ENCODE measurements around the gene ACER1.
"Not testable (repeated sequence)": the region's sequence is repeated elsewhere in the genome, so short reads cannot be mapped to it uniquely, and the experiment has no call there.

Gene ACER1, protein sequence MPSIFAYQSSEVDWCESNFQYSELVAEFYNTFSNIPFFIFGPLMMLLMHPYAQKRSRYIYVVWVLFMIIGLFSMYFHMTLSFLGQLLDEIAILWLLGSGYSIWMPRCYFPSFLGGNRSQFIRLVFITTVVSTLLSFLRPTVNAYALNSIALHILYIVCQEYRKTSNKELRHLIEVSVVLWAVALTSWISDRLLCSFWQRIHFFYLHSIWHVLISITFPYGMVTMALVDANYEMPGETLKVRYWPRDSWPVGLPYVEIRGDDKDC

DNA sequence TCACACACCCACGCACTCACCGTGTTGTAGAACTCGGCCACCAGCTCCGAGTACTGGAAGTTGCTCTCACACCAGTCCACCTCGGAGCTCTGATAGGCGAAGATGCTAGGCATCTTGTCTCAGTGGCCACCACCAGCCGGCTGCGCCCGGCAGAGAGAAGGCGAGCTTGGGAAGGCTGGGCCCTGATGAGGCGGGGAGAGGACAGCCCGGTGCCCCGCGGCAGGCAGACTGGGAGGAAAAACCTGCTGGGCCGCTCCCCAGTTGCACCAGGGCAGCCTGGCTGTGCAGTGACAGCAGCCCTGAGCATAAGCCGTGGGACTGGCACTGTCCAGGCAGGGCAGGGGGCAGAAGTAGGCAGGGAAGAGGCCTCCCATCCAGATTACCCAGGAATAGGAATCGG lies at the start of gene ACER1:
Gene ACER1, minus strand, starts transcription at position 174 of the 400 bp plus-strand sequence. Its CDS starts 61 bp downstream, at position 113.
- no peak for DNase-seq

DNA sequence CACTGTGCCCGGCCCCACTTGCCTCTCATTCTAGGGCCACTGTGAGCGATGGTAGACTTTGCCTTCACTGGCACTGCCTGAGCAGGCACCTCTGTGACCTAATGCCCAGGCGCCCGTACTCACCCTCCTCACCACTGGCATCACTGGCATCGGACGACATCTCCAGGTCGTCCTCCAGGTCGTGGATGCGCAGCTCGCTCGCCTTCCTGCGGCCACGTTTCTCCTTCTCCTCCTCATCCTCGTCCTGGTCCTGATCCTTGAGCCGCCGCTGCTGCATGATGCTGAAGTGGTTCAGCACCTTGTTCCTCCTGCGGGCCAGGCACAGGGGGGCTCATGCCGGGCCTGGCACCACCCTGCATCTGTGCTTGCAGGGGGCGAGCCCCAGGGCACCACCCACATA lies 49.8 kb upstream of the ACER1 start:
- DNase-seq = no peak

DNA sequence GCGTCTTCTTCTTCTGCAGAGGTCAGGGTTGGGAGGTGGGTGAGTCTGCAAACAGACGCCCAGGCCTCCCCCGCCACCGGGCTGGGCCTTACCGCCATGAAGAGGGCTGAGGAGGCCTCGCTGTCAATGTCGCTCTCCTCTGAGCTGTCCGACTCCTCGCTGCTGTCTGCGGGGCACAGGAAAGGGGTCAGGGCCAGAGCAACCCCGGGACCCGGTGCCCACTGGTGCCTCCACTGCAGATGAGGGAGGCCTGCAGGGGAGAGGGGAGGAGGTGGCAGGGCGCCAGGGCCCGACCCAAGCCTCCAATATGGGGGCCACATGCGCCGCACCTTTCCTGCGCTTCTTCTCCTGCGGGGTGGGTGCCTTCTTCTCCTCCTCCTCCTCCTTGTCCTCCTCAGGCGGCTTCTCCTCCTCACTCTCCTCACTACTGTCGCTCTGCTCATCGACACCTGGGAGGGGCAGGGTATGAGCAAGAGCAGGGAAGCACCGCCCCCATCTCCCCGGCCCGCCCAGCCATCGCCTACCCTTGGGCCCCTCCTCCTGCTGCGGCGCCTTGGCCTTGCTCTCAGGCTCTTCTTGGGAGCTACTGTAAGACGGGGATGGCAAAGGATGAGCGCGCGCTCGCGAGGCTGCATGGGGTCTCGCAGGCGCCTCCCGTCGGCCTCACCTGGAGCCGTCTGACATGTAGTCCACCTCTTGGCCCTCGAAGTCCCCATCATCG lies 47.8 kb upstream of the ACER1 start:
- no peak for DNase-seq

DNA sequence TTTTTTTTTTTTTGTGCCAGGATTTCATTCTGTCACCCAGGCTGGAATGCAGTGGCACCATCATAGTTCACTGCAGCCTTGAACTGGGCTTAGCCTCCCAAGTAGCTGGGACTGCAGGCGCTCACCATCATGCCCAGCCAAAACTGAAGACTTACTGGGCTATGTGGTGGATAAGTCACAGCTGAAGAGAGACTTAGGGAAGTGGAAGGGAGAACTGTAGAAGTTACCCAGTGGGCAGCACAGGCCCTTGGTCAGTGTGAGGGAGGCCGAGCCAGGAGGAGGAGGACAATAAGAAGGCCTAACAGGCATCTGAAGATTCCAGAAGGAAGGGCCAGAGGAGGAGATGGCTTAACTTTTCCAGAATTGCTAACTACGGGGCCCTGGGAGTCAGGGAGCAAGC lies 46.3 kb upstream of the ACER1 start:
- DNase-seq = no peak

DNA sequence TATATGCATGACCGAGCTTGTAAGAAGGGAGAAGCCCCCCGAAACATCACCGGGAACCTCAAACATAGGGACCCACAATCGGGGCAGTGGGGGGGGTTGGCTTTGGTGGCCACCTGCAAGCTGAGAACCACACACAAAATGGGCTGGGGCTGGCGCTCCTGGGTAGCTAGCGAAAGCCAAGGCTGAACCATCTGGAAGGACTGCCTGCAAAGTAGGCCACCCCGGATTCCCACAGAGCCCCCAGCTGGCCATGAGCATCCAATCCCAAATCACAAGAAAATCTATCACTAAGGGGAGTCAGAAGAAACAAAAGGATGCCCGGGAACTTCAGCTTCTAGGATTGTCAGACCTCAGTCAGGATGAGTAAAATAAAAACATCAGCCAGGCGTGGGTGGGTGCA lies 45.1 kb upstream of the ACER1 start:
- DNase-seq = no peak

DNA sequence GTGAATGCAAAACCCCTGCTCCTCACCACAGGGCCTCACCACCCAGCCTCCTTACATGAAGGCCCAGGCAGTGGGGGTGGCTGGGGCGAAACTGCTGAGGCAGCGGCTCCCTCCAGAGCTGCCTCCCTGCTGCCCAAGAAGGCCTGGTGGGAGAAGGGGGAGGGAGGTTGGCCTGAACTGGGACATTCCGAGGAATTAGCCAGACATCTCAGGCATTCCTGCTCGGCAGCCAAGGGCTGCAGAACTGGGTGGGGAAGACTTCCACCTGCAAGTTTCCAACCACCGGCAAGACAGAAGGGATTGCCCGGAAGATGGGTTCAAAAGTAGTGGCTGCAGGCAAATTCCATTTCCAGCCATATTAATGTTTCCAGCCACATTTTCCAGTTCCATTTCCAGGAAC lies 44.6 kb upstream of the ACER1 start:
- no peak for DNase-seq

DNA sequence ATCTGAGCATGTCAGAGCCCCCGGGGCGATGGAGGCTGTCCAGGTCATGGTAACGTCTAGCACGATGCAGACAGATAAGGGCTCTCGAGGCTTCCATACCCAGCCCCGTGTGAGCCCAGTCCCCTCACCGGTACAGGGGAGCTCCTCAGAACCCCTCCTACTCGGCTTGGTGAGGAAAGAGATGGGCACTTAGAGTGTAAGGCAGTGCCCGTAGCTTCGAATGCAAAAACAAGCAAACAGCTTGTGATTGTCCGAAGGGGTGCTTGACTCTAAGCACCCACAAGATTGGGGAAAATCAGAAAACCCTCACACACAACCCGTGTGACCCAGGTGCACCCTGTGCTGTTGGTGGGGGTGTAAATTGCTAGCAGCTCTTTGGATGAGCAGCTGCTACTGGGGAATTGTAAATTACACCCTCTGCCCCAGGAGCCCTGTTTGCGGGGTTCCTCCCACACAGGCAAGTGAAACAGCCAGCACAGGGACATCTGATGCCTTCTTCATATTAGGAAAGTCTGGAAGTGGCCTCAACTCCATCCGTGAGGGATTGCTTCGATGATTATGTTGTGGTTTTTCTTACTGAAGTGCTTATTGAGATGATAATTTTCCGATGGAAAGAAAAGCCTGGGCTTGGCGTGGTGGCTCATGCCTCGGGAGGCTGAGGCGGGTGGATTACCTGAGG lies 43.2 kb upstream of the ACER1 start:
- DNase-seq = no peak

DNA sequence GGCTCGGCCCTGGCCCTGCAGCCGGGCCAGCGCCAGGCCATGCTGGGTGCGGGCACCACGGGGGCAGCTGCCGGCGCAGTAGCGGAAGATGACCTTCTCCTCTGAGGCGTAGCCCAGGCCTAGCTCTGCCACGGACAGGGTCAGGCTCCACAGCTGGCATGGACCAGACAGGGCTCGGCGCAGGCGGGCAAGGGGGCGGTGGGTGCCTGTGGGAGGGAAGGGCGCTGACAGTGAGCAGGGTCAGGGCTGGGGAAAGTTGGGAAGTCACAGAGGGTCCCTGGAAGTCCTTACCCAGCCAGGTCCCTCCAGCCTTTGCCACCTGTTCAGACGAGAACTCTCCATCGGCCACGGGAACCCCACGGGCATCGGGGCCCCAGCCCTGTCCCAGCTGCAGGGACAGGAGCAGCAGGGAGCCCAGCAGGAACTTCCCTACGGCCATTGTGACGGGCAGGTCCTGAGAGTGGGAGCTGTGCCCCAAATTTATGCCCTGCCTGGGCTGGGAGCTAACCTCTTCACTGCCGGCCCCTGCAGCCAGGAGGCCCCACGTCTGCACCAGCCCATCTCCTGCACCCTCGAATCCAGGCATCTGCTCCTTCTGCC lies 42.1 kb upstream of the ACER1 start, which contains the start of gene PSPN:
Gene PSPN, minus strand, starts transcription at position 523 of the 600 bp plus-strand sequence. Its CDS starts 84 bp downstream, at position 439.
- no peak for DNase-seq

DNA sequence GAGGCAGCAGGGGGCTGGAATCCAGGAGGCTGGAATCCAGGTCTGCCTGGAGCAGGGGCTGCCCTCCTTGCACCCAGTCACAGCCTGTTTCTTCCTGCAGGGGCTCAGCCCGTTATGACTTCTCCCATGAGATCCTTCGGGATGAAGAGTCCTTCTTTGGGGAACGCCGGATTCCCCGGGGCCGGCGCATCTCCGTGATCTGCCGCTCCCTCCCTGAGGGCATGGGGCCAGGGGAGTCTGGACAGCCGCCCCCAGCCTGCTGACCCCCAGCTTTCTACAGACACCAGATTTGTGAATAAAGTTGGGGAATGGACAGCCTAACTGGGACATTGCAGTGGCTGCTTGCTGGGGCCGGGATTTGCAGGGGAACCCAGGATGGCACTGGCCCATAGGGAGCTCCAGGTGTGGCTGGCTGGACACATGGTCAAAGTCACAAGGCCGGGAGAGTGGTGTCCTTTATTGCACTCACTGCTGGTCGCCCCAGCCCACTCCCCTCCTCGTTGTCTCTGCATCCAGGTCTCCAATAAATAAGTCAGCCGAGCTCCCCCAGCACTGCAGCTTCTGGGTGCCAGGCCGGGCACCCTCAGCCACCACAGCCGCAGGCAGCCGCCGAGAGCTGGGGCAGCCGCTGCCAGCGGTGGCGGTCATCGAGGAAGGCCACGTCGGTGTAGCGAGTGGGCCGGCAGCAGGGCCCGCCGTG lies 41.4 kb upstream of the ACER1 start:
- no peak for DNase-seq

DNA sequence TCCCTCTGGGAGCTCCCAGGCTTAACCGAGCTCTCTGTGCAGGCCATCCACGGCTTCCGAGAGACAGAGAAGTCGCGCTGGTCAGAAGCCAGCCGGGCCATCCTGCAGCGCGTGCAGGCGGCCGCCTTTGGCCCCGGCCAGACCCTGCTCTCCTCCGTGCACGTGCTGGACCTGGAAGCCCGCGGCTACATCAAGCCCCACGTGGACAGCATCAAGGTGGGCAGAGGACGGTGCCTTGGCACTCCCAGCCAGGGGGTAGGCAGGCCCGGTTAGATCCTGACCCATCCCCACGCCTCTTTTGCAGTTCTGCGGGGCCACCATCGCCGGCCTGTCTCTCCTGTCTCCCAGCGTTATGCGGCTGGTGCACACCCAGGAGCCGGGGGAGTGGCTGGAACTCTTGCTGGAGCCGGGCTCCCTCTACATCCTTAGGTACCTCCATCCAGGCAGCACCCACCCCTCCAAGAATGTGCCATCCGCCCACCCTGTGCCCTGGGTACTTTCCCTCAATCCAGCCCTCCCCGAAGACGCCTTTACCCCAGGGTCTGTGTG lies 40.8 kb upstream of the ACER1 start:
- DNase-seq = no peak

DNA sequence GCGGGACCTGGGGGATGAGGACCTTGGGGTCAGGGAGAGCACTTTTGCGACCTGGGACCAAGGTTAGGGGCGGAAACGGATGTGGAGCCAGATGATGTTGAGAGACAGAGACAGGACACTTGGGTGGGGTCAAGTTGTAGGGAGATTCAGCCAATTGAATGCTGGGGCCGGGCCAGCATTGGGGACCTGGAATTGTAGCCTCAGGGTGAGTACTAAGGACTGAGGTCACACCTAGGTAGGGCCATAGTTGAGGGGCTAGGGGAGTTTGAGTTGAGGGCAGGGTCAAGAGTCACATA lies 40.3 kb upstream of the ACER1 start:
- no peak for DNase-seq

DNA sequence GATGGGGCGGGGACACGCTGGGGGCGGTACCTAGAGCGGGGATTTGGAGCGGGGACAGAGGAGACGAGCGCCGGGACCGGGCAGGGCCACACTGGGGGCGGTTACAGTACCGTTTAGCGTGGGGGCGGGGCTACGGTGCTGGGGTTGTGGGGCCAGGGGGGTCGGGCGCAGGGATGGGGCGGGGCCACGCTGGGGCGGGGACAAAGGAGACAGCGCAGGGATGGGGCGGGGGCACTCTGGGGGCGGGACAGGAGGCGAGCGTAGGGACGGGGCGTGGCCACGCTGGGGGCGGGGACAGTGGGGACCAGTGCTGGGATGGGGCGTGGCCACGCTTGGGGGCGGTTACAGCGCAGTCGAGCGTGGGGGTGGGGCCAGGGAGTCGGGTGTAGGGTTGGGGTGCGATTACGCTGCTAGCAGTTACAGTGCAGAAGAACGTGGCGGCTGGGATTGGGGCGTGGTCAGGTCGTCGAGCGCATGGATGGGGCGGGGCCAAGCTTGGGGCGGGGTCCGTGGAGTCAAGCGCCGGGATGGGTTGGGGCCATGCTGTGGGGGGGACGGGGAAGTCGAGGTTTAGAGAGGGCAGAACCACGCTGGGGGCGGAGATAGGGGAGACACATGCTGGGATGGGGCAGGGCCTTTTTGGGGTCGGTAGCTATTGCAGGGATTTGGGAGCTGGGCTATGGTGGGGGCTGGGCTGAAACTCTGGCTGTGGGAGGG lies 39.8 kb upstream of the ACER1 start:
- peak; percentile 99 to 100 for DNase-seq

DNA sequence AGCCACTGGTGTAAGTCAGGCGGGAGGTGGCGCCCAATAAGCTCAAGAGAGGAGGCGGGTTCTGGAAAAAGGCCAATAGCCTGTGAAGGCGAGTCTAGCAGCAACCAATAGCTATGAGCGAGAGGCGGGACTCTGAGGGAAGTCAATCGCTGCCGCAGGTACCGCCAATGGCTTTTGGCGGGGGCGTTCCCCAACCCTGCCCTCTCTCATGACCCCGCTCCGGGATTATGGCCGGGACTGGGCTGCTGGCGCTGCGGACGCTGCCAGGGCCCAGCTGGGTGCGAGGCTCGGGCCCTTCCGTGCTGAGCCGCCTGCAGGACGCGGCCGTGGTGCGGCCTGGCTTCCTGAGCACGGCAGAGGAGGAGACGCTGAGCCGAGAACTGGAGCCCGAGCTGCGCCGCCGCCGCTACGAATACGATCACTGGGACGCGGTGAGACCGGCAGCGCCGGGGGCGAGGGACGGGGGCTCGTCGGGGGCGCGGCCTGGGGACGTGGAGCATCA lies 39.2 kb upstream of the ACER1 start, which contains the start of gene ALKBH7:
Gene ALKBH7, plus strand, starts transcription at position 201 of the 502 bp plus-strand sequence. Its CDS starts 27 bp downstream, at position 228.
- peak; percentile 93 to 96 for DNase-seq

DNA sequence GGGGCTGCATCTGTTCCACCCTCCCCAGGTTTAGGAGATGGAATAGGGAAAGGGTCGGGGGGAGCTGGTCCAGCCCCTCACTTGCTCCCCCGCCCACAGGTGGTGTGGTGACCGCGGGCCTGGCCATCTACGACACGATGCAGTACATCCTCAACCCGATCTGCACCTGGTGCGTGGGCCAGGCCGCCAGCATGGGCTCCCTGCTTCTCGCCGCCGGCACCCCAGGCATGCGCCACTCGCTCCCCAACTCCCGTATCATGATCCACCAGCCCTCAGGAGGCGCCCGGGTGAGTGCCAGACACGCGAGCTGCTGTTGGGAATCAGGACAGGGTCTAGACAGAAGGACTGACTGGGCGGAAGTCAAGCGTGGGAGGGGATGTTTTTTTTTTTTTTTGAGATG lies 30.9 kb upstream of the ACER1 start:
- no peak for DNase-seq

DNA sequence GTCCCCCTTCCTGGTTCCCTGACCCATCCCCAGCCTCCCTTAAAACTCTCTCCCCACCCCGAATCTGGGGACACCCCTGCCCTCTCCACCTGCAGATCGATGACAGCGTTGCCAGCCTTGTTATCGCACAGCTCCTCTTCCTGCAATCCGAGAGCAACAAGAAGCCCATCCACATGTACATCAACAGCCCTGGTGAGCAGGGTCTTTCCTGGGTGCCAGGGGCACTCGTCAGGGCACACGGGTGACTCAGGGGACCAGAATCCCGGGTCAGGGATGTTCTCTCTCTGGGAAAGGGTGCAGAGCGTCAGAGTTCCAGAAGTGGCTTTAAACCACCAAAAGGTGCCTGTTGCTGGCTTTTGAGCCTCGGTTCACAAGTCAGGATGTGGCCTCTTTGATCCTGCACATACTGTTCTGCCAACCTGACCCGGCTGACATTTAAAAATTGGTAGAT lies 29.0 kb upstream of the ACER1 start:
- peak; percentile 26 to 37 for DNase-seq

DNA sequence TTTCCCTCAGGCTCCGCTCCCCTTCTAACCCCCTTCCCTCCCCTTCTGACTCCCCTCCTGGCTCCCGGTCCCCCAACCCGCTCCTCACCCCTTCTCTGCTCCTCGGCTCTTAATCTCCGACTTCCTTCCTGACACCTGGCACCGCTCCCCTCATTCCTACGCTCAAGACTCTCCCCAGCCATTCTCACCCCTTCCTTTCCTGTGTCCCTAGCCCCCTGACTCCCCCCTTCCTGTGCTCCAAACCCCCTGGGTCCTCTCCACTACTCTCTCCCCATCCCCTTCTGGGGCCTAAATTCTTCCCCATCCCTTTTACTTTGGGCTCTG lies 28.6 kb upstream of the ACER1 start:
- no peak for DNase-seq

DNA sequence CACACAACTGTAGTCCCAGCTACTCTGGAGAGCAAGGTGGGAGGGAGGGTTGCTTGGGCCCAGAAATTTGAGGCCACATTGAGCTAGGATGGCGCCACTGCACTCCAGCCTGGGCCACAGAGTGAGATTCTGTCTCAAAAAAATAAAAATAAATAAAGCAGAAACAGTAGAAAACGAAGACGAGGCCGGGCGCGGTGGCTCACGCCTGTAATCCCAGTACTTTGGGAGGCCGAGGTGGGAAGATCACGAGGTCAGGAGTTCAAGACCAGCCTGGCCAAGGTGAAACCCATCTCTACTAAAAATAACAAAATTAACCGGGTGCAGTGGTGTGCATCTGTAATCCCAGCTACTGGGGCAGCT lies 27.4 kb upstream of the ACER1 start:
- not testable (repeated sequence) for DNase-seq

DNA sequence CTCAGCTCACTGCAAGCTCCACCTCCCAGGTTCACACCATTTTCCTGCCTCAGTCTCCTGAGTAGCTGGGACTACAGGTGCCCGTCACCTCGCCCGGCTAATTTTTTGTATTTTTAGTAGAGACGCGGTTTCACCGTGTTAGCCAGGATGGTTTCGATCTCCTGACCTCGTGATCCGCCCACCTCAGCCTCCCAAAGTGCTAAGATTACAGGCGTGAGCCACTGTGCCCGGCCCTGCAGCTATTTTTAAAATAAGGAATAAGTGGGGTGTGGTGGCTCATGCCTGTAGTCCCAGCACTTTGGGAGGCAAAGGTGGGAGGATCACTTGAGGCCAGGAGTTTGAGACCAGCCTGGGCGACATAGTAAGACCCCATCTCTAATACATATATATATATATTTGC lies 27.0 kb upstream of the ACER1 start:
- not testable (repeated sequence) for DNase-seq

DNA sequence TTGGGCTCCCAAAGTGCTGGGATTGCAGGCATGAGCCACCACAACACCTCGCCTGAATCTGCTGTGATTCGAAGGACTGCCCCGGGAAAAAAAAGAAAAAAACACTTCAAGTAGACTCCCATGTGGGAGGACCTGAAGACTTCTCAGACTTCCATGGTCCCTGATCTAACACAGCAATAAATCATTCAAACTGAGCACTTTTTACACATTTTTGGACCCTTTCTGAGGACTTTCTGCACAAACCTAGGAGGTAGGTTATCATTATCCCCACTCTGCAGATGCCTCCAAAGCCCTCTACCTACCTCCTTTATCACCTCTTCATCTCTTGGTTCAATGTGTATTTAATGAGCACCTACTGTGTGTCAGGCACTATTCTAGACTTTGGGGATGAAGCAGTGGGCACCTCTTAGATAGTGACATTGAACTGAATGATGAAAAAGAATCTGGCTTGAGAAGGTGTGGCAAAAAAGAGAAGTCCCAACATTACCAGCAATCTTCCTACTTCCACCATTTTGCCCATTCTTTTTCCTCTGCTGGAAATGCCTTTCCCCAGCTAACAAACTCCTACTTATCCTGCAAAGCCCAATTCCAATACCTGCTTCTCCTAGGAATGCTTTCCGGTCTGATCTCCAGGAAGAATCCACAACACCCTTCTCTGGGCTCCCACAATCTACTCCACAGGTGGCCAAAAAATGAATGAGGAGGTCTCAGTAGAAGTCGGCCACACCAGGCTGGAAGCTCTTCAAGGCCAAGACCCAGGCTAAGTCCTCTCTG lies 26.3 kb upstream of the ACER1 start:
- no peak for DNase-seq

DNA sequence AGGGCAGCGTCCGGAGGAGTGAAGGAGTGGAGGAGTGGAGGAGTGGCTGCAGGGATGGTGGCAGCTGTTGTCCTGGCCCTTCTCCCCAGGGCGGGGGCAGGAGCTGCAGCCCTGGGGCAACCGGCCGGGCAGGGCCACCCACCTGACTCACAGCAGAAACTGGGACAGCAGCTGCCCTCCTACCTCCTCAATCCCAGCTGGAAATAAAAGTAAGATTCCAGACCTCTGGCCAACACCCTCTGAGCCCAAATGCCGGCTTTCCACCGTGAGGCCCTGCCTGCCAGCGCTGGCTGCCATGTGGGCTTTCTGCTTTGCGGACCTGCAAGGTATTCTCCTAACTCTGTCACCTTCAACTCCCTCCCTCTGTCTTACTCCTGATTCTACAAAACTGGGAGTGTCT lies 24.6 kb upstream of the ACER1 start:
- no peak for DNase-seq

DNA sequence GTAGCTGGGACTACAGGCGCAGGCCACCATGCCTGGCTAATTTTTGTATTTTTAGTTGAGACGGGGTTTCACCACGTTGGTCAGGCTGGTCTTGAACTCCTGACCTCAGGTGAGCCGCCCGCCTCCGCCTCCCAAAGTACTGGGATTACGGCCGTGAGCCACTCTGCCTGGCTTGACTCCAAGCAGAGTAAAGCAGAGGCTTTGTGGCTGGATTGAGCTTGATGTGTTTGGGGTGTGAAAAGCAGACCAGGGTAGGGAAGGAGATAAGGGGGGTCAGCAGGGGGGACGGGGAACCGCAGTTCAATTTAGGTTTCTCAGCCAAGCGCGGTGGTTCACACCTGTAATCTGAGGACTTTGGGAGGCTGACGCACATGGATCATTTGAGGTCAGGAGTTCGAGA lies 23.8 kb upstream of the ACER1 start:
- no peak for DNase-seq
